ENCODE data around the gene SVIL. TPM values are rescaled to one million over a fixed set of nuclear protein-coding genes. Genes with fewer than 3 reads are reported as not detected.

SVIL gene, protein sequence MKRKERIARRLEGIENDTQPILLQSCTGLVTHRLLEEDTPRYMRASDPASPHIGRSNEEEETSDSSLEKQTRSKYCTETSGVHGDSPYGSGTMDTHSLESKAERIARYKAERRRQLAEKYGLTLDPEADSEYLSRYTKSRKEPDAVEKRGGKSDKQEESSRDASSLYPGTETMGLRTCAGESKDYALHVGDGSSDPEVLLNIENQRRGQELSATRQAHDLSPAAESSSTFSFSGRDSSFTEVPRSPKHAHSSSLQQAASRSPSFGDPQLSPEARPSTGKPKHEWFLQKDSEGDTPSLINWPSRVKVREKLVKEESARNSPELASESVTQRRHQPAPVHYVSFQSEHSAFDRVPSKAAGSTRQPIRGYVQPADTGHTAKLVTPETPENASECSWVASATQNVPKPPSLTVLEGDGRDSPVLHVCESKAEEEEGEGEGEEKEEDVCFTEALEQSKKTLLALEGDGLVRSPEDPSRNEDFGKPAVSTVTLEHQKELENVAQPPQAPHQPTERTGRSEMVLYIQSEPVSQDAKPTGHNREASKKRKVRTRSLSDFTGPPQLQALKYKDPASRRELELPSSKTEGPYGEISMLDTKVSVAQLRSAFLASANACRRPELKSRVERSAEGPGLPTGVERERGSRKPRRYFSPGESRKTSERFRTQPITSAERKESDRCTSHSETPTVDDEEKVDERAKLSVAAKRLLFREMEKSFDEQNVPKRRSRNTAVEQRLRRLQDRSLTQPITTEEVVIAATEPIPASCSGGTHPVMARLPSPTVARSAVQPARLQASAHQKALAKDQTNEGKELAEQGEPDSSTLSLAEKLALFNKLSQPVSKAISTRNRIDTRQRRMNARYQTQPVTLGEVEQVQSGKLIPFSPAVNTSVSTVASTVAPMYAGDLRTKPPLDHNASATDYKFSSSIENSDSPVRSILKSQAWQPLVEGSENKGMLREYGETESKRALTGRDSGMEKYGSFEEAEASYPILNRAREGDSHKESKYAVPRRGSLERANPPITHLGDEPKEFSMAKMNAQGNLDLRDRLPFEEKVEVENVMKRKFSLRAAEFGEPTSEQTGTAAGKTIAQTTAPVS (N-terminal part only)
- polyA plus RNA-seq (2011; rRNA removed) (5.1 and 5.7 TPM in 2 replicates), polyA minus RNA-seq (2011; rRNA and poly(A)+ RNA removed) (6.5 and 10.3 TPM in 2 replicates)

DNA sequence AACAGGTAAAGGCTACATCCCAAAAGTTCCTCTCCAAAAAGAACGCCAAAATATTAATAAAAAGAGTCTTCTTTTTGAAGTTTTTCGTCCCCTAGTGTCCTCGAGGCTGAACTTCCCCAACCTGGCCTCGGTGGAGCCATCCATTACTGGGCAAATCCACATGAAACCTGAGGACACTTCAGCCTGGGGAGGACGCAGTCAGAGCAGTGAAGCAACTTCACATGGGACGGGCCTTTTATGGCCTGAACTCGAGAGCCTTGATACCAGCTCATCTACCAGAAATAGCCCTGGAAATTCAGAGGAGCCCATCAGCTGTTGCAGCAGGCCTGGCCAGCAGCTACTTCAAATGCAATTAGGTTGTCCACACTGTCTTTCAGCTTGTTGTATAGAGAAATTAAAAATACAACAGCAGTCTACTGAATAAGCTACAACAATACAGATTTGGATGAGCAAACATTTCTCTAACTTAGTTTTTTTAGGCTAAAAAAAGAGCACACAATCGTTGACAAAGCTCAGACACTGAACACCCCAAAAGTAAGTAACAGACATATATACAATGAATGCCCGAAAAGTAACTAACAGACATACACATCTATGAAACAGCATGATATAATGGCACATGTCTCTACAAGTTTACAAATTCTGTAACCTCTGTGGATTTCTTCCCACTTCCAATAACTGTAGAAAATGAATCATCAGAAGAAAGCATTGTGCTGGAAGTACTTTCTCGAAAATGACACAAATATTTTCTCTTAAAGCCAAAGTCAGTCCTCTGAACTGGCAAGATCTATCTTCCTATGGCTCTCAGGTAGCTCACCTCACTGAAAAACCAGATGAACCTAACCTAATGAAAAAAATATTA lies at the start of gene SVIL:
Gene SVIL (minus strand): TSS at position 208 of the 862 bp plus-strand sequence. CDS start 79,913 bp downstream, outside the sequence.
- ChIA-PET CTCF (interaction anchor here (0.9 to 1.2 kb wide), 3 partner anchors 12 to 98 kb away, joined by 3 read pairs; no protein-coding TSS in a partner anchor), POLR2A (interaction anchor here (0.6 kb wide), 1 partner anchor 225 kb away, joined by 7 read pairs; no protein-coding TSS in a partner anchor)
- Histone ChIP-seq H3K36me3 (ENCODE audit: control insufficient read depth, insufficient read depth, low read length) (no peaks in the 10 kb centered on the region), H3K27me3 (ENCODE audit: control insufficient read depth, insufficient read depth, low read length) (no peaks in the 10 kb centered on the region), H3K4me3 (ENCODE audit: low read depth, low read length) (no peak within 1 kb of the TSS)
- TF ChIP-seq, protein P1, sequence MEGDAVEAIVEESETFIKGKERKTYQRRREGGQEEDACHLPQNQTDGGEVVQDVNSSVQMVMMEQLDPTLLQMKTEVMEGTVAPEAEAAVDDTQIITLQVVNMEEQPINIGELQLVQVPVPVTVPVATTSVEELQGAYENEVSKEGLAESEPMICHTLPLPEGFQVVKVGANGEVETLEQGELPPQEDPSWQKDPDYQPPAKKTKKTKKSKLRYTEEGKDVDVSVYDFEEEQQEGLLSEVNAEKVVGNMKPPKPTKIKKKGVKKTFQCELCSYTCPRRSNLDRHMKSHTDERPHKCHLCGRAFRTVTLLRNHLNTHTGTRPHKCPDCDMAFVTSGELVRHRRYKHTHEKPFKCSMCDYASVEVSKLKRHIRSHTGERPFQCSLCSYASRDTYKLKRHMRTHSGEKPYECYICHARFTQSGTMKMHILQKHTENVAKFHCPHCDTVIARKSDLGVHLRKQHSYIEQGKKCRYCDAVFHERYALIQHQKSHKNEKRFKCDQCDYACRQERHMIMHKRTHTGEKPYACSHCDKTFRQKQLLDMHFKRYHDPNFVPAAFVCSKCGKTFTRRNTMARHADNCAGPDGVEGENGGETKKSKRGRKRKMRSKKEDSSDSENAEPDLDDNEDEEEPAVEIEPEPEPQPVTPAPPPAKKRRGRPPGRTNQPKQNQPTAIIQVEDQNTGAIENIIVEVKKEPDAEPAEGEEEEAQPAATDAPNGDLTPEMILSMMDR (IDR thresholded peaks at IDR 0.05; ENCODE audit: insufficient read depth, low read depth, low read length): peak; percentile 16; the same call in 1 of the 2 replicates
- DNase-seq (ENCODE audit: low read depth): no peak

DNA sequence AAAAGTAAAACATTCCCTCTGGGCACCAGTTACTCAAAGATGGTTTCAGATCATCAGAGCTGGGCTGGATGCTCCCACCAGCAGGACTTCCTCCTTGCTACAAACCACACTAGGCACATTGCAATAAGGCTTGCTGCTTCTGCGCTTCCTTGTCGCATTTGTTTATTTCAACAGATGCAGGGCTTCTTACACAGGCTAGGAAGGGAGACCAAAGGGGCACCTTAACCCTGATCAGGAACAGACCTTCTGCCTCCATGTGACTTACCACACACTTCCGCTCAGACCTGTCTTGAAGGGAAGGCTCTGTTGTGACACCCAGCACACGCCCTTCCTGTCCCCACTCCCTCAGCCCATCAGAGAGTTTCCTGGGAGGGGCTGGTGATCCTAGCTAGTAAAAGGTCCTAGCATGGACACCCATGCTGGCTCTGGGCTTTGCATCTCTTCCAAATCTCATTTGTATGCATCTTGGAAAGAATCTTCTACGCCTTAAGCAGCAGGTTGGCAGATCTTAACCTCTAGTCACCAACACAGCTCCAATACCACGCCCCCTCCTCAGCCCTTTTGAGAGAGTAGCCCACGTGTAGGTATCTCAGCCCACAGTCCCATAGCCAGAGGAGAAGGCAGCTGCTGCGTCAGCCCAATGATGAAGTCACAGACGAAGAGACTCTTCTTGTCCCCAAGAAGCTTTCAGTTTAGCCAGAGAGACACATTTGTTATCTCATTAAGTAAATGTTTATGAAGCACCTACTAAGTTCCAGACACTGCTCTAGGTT lies 47.1 kb upstream of the SVIL start:
- CTCF ChIA-PET: interaction anchor here (0.6 to 1.1 kb wide), 5 partner anchors 14 to 649 kb away, joined by 3 to 4 read pairs (median 3); no protein-coding TSS in a partner anchor
- DNase-seq (ENCODE audit: low read depth): no peak
- Histone ChIP-seq H3K36me3 (ENCODE audit: control insufficient read depth, insufficient read depth, low read length) (no peaks in the 10 kb centered on the region), H3K27me3 (ENCODE audit: control insufficient read depth, insufficient read depth, low read length) (no peaks in the 10 kb centered on the region), H3K4me3 (ENCODE audit: low read depth, low read length) (no peak overlapping the region)
- TF ChIP-seq, protein P1 (IDR thresholded peaks at IDR 0.05; ENCODE audit: insufficient read depth, low read depth, low read length): no peak
- POLR2A ChIA-PET: no interaction called here

DNA sequence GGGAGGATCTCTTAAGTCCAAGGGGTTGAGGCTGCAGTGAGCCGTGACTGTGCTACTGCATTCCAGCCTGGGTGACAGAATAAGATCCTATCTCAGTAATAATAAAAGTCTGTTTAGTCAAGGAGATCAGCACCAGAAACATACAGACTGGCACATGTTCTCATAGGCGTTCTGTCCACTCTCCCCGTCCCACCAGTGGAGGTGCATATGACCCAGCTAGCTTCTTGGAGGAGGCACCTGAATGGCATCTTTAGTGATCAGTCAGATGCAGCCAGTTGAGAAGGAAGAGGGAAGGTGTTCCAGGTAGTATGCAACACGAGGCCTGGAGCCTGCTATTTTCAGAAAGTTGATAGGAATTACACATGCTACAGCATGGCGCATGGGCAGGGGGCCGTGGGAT lies 45.3 kb upstream of the SVIL start:
- Histone ChIP-seq H3K36me3 (ENCODE audit: control insufficient read depth, insufficient read depth, low read length) (no peaks in the 10 kb centered on the region), H3K27me3 (ENCODE audit: control insufficient read depth, insufficient read depth, low read length) (no peaks in the 10 kb centered on the region), H3K4me3 (ENCODE audit: low read depth, low read length) (no peak overlapping the region)
- POLR2A ChIA-PET: no interaction called here
- CTCF ChIA-PET: interaction anchor here (0.6 kb wide), 1 partner anchor 561 kb away, joined by 4 read pairs; no protein-coding TSS in a partner anchor
- DNase-seq (ENCODE audit: low read depth): no peak
- TF ChIP-seq, protein P1 (IDR thresholded peaks at IDR 0.05; ENCODE audit: insufficient read depth, low read depth, low read length): no peak

DNA sequence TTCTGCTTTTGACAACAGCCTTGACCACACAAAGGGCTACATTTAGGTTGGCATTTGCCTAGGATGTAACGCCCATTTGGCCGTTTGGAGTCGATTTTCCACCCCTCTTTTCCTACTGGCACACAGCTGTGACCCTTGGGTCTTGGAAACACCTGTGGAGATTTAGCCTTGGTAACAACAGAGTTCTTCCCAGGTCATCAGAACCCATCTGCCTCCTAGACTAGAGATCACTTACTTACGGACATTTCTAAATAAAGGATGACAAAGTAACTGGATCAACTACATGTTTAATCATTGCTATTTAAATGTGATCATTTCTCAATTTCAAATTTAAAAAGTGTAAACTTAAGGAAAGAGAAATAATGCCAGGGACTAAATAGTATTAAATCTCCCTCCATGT lies 42.0 kb upstream of the SVIL start:
- no peak for DNase-seq (ENCODE audit: low read depth)
- no peak overlapping the region for H3K4me3 ChIP-seq (ENCODE audit: low read depth, low read length)
- ChIA-PET CTCF (interaction anchor here (0.8 to 1.6 kb wide), 2 partner anchors 18 to 59 kb away, joined by 3 to 4 read pairs; no protein-coding TSS in a partner anchor), POLR2A (no interaction called here)
- TF ChIP-seq, protein P1 (IDR thresholded peaks at IDR 0.05; ENCODE audit: insufficient read depth, low read depth, low read length): no peak
- H3K36me3 ChIP-seq (ENCODE audit: control insufficient read depth, insufficient read depth, low read length): no peaks in the 10 kb centered on the region
- no peaks in the 10 kb centered on the region for H3K27me3 ChIP-seq (ENCODE audit: control insufficient read depth, insufficient read depth, low read length)

All from BJ (cell line).